Gastroesophageal sphincter (tissue), 4 donors: ENCODE results near the gene PBX1. TPM values are rescaled to one million over a fixed set of nuclear protein-coding genes. Genes with fewer than 3 reads are reported as not detected.

Experiments
- ATAC-seq: fragments of 150-250 bp; one replicate; pipeline ENCODE4 v1.9.1; 2016; ENCODE audit warnings: mild to moderate bottlenecking, moderate library complexity
- H3K27ac ChIP-seq, 4 donors: fragments of 200-600 bp; sonication (generic) in 3 of 4; 1 replicate in 3 of 4; 2 replicates in 1 of 4; pipeline ENCODE4 v1.5.1; 2016 to 2019
- H3K27me3 ChIP-seq: fragments of 200-600 bp; sonication (generic); one replicate; pipeline ENCODE4 v1.5.1; 2019
- H3K36me3 ChIP-seq, 2 donors: fragments of 200-600 bp; sonication (generic); one replicate each; pipeline ENCODE4 v1.5.1; 2019; ENCODE audit warnings: control low read depth in 1 of 2
- H3K4me1 ChIP-seq, 3 donors: fragments of 200-600 bp; sonication (generic); 1 replicate in 2 of 3; 2 replicates in 1 of 3; pipeline ENCODE4 v1.5.1; 2016 to 2019; ENCODE audit warnings: control low read depth in 2 of 3
- H3K4me3 ChIP-seq, 2 donors: fragments of 200-600 bp; sonication (generic); one replicate each; pipeline ENCODE4 v1.5.1; 2019; ENCODE audit warnings: mild to moderate bottlenecking in 1 of 2, moderate library complexity in 1 of 2
- H3K9me3 ChIP-seq, 3 donors: fragments of 200-600 bp; sonication (generic); one replicate each; pipeline ENCODE4 v1.5.1; 2017 to 2019; ENCODE audit warnings: control low read depth in 2 of 3
- EP300 ChIP-seq: sonication (generic); formaldehyde crosslinking; IDR thresholded peaks from one replicate; pipeline ENCODE4 v1.6.1; 2017; ENCODE audit warnings: antibody characterized with exemption, mild to moderate bottlenecking
- POLR2A ChIP-seq, 2 donors: fragments of 450-650 bp; IDR thresholded peaks; one replicate each; pipeline ENCODE4 v1.6.1; 2017; ENCODE audit warnings: antibody characterized with exemption in 2 of 2, mild to moderate bottlenecking in 2 of 2, moderate library complexity in 1 of 2
- POLR2AphosphoS5 ChIP-seq: sonication (generic); formaldehyde crosslinking; IDR thresholded peaks from one replicate; pipeline ENCODE4 v1.6.1; 2017; ENCODE audit warnings: antibody characterized with exemption
- WGBS, 2 donors: methylation state at CpG; one replicate each; pipeline ENCODE4 v1.1.5; 2018; ENCODE audit warnings: low coverage in 1 of 2; 5-methylcytosine and 5-hydroxymethylcytosine counted together
- total RNA-seq, 4 donors: library from RNA; depleted of rRNA; stranded (reverse); fragments of >200 nt; gene quantifications; one replicate each; pipeline ENCODE4 v1.1.0, GENCODE V29; 2016
- TF ChIP-seq, protein P1 (sequence below), 4 experiments: fragments of 200-600 bp in 2 of 4; fragments of 450-650 bp in 2 of 4; sonication (generic) in 1 of 4; IDR thresholded peaks; one replicate each; pipeline ENCODE4 v1.5.1; 2017 to 2019; ENCODE audit warnings: antibody characterized with exemption in 4 of 4, mild to moderate bottlenecking in 2 of 4, moderate library complexity in 2 of 4

Gene PBX1
- total RNA-seq, 4 donors from 2014 or later: 75.8 to 177 (median 140) TPM

DNA sequence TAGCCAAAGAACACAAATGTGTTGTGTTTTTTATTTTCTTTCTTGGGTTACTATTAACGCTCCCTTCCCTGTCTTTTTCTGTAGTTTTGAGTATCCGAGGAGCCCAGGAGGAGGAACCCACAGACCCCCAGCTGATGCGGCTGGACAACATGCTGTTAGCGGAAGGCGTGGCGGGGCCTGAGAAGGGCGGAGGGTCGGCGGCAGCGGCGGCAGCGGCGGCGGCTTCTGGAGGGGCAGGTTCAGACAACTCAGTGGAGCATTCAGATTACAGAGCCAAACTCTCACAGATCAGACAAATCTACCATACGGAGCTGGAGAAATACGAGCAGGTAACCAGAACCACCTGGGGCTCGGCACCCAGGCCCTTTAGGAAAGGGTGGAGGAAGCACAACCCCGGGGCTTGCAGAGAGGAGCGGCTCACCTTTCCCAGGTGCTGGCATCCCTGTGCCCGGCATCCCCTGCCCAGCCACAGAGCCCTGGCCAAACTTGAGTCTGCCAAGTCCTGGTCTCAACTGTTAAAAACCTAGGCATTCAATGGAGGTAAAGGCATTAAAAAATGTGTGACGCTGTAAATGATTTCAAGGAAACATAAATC, 233.5 kb downstream of the PBX1 start:
- Histone ChIP-seq H3K9me3 (no peaks in the 10 kb centered on the region), H3K27ac (peak overlapping the region in 3 of 4 donors; percentile 55 to 83 (median 80)), H3K4me1 (peaks cover 12 to 95% (median 14%) of the 10 kb centered on the region in 3 donors), H3K27me3 (no peaks in the 10 kb centered on the region), H3K4me3 (no peak overlapping the region), H3K36me3 (peaks cover 0 to 11% of the 10 kb centered on the region in 2 donors)
- TF ChIP-seq POLR2AphosphoS5 (no peak), POLR2A (IDR thresholded peaks at IDR 0.05) (no peak), EP300 (no peak)
- TF ChIP-seq, protein P1, sequence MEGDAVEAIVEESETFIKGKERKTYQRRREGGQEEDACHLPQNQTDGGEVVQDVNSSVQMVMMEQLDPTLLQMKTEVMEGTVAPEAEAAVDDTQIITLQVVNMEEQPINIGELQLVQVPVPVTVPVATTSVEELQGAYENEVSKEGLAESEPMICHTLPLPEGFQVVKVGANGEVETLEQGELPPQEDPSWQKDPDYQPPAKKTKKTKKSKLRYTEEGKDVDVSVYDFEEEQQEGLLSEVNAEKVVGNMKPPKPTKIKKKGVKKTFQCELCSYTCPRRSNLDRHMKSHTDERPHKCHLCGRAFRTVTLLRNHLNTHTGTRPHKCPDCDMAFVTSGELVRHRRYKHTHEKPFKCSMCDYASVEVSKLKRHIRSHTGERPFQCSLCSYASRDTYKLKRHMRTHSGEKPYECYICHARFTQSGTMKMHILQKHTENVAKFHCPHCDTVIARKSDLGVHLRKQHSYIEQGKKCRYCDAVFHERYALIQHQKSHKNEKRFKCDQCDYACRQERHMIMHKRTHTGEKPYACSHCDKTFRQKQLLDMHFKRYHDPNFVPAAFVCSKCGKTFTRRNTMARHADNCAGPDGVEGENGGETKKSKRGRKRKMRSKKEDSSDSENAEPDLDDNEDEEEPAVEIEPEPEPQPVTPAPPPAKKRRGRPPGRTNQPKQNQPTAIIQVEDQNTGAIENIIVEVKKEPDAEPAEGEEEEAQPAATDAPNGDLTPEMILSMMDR (IDR thresholded peaks at IDR 0.05): no peak
- 94 to 98% methylated on average over 5 to 10 of the region's 21 CpGs for WGBS, 2 donors
- ATAC-seq: no peak

DNA sequence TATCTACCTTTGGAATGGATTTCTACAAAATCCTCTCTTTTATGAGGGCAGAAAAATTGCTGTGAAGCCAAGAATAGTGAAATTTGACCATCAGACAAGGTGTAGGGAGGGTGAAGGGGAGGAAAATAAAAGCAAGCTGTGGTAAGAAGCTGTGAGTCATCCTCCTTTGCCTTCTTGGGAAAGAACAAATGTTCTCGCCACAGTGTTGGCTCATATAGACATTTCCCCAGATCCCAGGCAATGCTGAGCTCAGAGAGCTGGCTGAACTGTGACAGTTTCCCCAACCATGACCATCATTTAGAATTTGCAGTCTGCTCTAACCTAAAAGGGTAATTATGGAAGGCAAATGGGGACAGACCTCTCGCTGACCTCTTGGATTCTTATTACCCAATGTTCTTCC, 235.4 kb downstream of the PBX1 start:
- no peaks in the 10 kb centered on the region for H3K27me3 ChIP-seq
- no peak overlapping the region for H3K4me3 ChIP-seq
- H3K9me3 ChIP-seq: no peaks in the 10 kb centered on the region
- peak overlapping the region; percentile 80 to 86 (median 84) for H3K27ac ChIP-seq
- 54 to 58% methylated on average over 2 of the region's 2 CpGs for WGBS, 2 donors
- peaks cover 0 to 12% of the 10 kb centered on the region in 2 donors for H3K36me3 ChIP-seq
- H3K4me1 ChIP-seq: peaks cover 7 to 90% (median 8%) of the 10 kb centered on the region in 3 donors
- TF ChIP-seq POLR2A (IDR thresholded peaks at IDR 0.05) (no peak), POLR2AphosphoS5 (peak; percentile 84), EP300 (no peak)
- peak; percentile 95 for ATAC-seq

DNA sequence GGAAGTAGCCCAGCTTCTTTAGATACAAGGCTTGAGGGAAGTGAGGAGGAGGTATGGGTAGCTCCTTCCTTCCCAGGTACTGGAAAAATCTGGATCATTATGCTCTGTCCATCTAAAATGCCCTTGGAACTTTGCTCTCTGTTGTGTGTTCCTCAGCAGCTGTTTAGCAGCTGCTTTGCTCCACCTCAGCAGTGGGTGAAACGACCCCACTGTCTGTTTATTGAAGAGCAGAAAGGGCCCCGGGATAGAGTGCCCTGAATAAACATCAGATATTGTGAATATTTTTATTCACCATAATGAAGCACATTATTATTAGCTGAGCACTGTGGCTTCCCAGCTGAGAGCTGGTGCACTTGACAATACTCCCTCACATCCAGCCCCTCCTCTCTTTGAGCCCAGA, 237.9 kb downstream of the PBX1 start:
- Histone ChIP-seq H3K36me3 (peaks cover 0 to 24% of the 10 kb centered on the region in 2 donors), H3K9me3 (no peaks in the 10 kb centered on the region), H3K4me3 (no peak overlapping the region), H3K27ac (peak overlapping the region; percentile 25 to 83 (median 68)), H3K4me1 (peaks cover 7 to 92% (median 11%) of the 10 kb centered on the region in 3 donors), H3K27me3 (no peaks in the 10 kb centered on the region)
- TF ChIP-seq EP300 (no peak), POLR2AphosphoS5 (no peak), POLR2A (IDR thresholded peaks at IDR 0.05) (no peak)
- TF ChIP-seq, protein P1 (IDR thresholded peaks at IDR 0.05): no peak
- WGBS, 2 donors: 18% methylated on average over 2 of the region's 2 CpGs; no CpG with 5 or more reads in 1 of the 2 donors
- no peak for ATAC-seq

DNA sequence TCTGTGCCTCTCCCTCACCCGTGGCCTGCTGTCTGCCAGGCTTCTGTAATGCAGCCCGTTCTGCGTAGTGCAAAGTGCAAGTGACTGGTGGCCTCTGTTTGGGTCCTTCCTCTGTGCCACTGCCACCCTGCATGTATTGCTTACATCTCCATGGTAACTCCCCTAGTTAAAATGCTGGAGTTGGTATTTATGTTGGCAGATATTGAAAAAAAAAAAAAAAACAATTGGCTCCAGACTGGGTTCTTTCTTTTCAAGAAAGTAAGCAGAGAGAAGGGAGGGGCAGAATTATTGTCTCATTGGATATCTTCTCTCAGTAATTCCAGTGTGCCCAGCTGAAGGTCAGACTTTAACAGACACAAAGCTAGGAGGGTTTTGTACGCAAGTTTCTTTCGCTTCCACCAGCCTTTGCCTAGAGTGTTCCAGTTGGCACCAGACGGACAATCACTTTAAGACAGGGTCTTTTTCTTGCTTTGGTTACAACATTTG, 242.3 kb downstream of the PBX1 start:
- H3K4me3 ChIP-seq: no peak overlapping the region
- TF ChIP-seq POLR2AphosphoS5: peak; percentile 17
- TF ChIP-seq, protein P1 (IDR thresholded peaks at IDR 0.05): no peak
- TF ChIP-seq EP300: no peak
- TF ChIP-seq POLR2A (IDR thresholded peaks at IDR 0.05): no peak
- peaks cover 15 to 93% (median 21%) of the 10 kb centered on the region in 3 donors for H3K4me1 ChIP-seq
- peak; percentile 47 for ATAC-seq
- H3K27me3 ChIP-seq: no peaks in the 10 kb centered on the region
- H3K9me3 ChIP-seq: no peaks in the 10 kb centered on the region
- peaks cover 0 to 18% of the 10 kb centered on the region in 2 donors for H3K36me3 ChIP-seq
- 60 to 65% methylated on average over 5 to 6 of the region's 6 CpGs for WGBS, 2 donors
- H3K27ac ChIP-seq: peak overlapping the region; percentile 75 to 86 (median 80)

DNA sequence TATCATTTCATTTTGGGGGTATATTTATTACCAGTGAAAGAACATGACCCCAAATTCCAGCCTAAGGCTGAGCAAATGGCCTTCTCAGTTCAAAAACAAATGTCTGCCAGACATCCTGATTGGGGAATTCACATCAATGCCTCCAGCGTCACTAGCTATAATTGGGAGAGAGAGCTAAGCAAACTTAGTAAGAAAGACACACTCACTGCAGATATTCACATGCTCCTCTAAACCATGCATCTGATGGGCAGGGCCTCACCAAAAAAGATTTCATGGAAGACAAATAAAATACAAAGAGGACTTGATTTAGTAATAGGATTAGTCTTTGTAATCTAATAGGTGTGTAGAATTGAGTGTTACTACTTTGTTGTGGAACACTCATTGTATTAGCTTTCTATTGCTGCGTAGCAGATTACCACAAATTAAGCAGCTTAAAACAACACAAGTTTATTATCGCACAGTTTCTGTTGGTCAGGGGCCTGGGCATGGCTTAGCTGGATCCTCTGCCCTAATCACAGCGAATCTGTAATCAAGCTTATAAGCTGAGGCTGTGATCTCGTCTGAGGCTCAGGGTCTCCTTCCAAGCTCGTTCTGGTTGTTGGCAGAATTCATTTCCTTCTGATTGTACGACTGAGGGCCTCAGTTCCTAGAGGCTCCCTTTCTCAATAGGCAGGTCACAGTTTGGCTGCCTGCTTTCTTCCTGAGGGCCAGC, 243.0 kb downstream of the PBX1 start:
- peak overlapping the region; percentile 75 to 86 (median 80) for H3K27ac ChIP-seq

More for the DNA sequence above, 243.0 kb downstream of the PBX1 start:
- no peak for TF ChIP-seq EP300
- TF ChIP-seq, protein P1 (IDR thresholded peaks at IDR 0.05): no peak
- TF ChIP-seq POLR2A (IDR thresholded peaks at IDR 0.05): no peak
- peak; percentile 0 for TF ChIP-seq POLR2AphosphoS5
- ATAC-seq: peak; percentile 22
- no peak overlapping the region for H3K4me3 ChIP-seq
- peaks cover 0 to 19% of the 10 kb centered on the region in 2 donors for H3K36me3 ChIP-seq
- peaks cover 12 to 92% (median 22%) of the 10 kb centered on the region in 3 donors for H3K4me1 ChIP-seq
- H3K27me3 ChIP-seq: no peaks in the 10 kb centered on the region
- 48 to 54% methylated on average over 5 to 7 of the region's 7 CpGs for WGBS, 2 donors
- no peaks in the 10 kb centered on the region for H3K9me3 ChIP-seq
